Measurements from ENCODE around the gene MRS2.

GRCh38 chr6:24429146-24429545 lies 26.4 kb downstream of the MRS2 start:
- no peak for TF ChIP-seq CTCF (conservative IDR thresholded peaks at IDR 0.05; ENCODE audit: low read depth, low read length)
- TF ChIP-seq EZH2 (IDR thresholded peaks at IDR 0.05; ENCODE audit: low read length, unreplicated experiment) = no peak
